ENCODE measurements around the gene TEAD2. TPM values are rescaled to one million over a fixed set of nuclear protein-coding genes. Genes with fewer than 3 reads are reported as not detected.

Gene TEAD2
- total RNA-seq, 1 donor from 2014 or later, result 51.4 TPM

GRCh38 chr19:49348305-49349189 lies 13.7 kb downstream of the TEAD2 start:
- Histone ChIP-seq H3K9me3 (no peaks in the 10 kb centered on the region), H3K27me3 (no peaks in the 10 kb centered on the region), H3K27ac (no peak overlapping the region), H3K4me3 (no peak overlapping the region), H3K4me1 (no peaks in the 10 kb centered on the region), H3K36me3 (peaks cover 49 to 74% of the 10 kb centered on the region in 2 donors)
- intact Hi-C loops (cut with DNase I), result no loop called here
- no peak for DNase-seq (ENCODE audit: low spot score in 2 of 2)
- TF ChIP-seq CTCF (IDR thresholded peaks at IDR 0.05), result no peak

GRCh38 chr19:49347835-49348234 lies 14.4 kb downstream of the TEAD2 start:
- Histone ChIP-seq H3K9me3 (no peaks in the 10 kb centered on the region), H3K27ac (no peak overlapping the region), H3K27me3 (no peaks in the 10 kb centered on the region), H3K36me3 (peaks cover 48 to 79% of the 10 kb centered on the region in 2 donors), H3K4me1 (no peaks in the 10 kb centered on the region), H3K4me3 (no peak overlapping the region)
- TF ChIP-seq CTCF (IDR thresholded peaks at IDR 0.05), result no peak
- no peak for DNase-seq (ENCODE audit: low spot score in 2 of 2)
- intact Hi-C loops (cut with DNase I), result no loop called here

DNA sequence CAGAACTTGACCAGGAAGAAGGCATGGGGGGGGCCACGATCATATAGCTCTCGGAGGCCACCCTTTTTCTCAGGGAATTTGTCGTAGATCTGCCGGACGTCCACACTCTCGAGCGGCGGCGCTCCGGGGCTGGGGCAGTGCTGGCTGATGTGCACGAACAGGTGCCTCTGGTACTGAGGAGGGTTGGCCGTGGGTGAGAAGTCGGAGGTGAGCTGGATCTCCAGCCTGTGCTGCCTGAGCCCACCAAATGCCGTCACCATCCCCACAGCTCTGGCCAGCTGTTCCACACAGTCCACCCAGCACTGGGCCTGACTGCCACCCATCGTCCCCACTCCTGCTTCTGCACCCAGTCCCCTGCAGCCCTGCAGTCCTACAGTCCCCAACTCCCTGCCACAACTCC lies 15.0 kb downstream of the TEAD2 start:
- H3K27me3 ChIP-seq, result no peaks in the 10 kb centered on the region
- H3K4me1 ChIP-seq, result no peaks in the 10 kb centered on the region
- no peak for DNase-seq (ENCODE audit: low spot score in 2 of 2)
- no peak overlapping the region for H3K27ac ChIP-seq
- H3K4me3 ChIP-seq, result no peak overlapping the region
- no peak for TF ChIP-seq CTCF (IDR thresholded peaks at IDR 0.05)
- no peaks in the 10 kb centered on the region for H3K9me3 ChIP-seq
- peaks cover 52 to 85% of the 10 kb centered on the region in 2 donors for H3K36me3 ChIP-seq
- intact Hi-C loops (cut with DNase I), result no loop called here

DNA sequence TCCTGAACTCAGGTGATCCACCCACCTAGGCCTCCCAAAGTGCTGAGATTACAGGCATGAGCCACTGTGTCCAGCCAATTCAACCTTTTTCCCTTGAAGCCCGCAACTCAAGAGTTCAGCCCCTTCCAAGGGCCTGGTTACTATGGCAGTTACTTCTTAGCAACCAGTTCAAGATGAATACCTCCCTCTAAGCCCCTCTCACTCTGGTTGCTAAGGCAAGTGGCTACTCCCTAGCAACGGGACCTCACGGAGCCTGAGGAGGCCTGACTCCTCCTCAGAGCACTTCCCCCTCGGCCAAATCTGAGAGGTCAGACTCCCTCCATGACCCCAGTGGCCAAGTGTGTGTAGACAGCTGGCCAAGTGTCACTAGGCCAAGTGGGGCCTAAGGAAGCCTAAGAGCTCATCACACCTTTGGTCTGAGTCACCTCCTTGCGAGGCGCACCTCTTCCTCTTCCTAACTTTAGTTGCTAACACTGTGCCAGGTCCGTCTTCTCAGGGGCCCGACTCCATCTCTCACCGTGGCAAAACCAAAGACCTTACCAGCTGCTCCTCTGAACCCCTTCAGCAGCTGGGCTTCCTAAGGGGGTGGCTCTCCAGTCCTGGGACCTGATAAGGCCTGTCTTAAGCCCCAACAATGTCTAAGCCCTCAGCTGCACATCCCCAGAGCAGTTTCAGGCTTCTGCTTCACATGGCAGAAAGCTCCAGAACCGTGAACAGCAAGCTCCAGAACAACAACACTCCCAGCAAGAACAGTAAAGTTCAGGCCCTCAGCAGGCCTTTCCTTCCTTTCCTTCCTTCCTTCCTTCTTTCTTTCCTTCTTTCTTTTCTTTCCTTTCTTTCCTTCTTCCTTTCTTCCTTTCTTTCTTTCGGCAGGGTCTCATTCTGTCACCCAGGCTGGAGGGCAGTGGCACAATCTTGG lies 17.5 kb downstream of the TEAD2 start:
- intact Hi-C loops (cut with DNase I), result no loop called here
- Histone ChIP-seq H3K4me3 (no peak overlapping the region), H3K36me3 (peaks cover 47 to 68% of the 10 kb centered on the region in 2 donors), H3K27me3 (no peaks in the 10 kb centered on the region), H3K27ac (no peak overlapping the region), H3K4me1 (peaks cover 3 to 5% of the 10 kb centered on the region in 2 donors), H3K9me3 (no peaks in the 10 kb centered on the region)
- TF ChIP-seq CTCF (IDR thresholded peaks at IDR 0.05), result no peak
- DNase-seq (ENCODE audit: low spot score in 2 of 2), result no peak

DNA sequence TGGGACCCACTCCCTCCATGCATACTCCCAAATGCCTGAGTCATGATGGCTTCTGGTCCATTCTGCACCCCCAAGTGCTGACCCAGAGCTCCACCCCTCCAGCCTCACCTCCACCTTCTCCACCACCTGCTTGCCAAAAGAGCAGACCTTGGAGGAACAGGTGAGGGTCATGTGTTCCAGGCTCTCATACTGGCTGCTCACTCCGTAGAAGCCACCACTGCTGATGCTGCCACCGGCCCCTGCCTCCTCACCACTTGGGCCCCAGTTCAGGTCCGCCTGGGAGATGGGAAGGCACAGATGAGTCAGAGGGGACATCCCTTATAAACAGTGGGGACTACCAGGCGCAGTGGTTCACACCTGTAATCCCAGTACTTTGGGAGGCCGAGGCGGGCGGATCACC lies 19.1 kb downstream of the TEAD2 start:
- Histone ChIP-seq H3K27me3 (no peaks in the 10 kb centered on the region), H3K4me3 (no peak overlapping the region), H3K36me3 (peaks cover 41 to 52% of the 10 kb centered on the region in 2 donors), H3K4me1 (peaks cover 6 to 13% of the 10 kb centered on the region in 2 donors), H3K27ac (no peak overlapping the region), H3K9me3 (no peaks in the 10 kb centered on the region)
- intact Hi-C loops (cut with DNase I), result no loop called here
- DNase-seq (ENCODE audit: low spot score in 2 of 2), result no peak
- no peak for TF ChIP-seq CTCF (IDR thresholded peaks at IDR 0.05)
